Astrocyte (in vitro differentiated cells and primary cell): ENCODE results near the gene TSPAN33.

Experiments
- CTCF ChIP-seq: IDR thresholded peaks from 2 replicates; pipeline ENCODE4 v1.5.1; 2011; ENCODE audit warnings: low read depth, mild to moderate bottlenecking, inconsistent platforms, low read length, moderate library complexity; ENCODE audit not compliant: insufficient read depth
- EZH2 ChIP-seq: IDR thresholded peaks from 2 replicates; pipeline ENCODE4 v1.6.1; 2012; ENCODE audit warnings: mild to moderate bottlenecking, low read length, inconsistent platforms; ENCODE audit not compliant: insufficient read depth

- no peak for TF ChIP-seq CTCF
- no peak for TF ChIP-seq EZH2
These were observed 44.6 kb downstream of the TSPAN33 start for GRCh38 chr7:129188892-129189660.
